ENCODE results near the gene ABCE1. TPM values are rescaled to one million over a fixed set of nuclear protein-coding genes. Genes with fewer than 3 reads are reported as not detected.

Gene ABCE1
- polyA plus RNA-seq, 1 donor (not counting 4 experiments of a cell fraction or from before 2014, with no cell fraction given), result 110 TPM

DNA sequence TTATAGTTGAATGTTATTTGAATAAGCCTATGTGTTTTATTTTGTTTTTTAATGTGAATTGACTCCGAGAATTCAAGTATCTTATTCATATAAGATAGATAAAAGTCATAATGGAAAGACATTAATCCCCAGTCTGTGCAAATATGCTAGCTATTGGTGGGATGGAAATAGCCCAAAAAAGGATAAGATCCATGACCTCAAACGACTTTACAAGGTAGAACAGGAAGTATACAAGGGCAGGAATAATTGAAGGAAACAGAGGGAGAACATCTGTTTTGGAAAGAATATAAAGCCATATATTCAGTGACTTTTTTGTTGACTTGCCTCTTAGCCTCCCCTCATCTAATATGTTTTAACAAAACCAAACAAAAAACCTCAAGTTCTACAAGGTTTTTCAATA, 9.0 kb downstream of the ABCE1 start:
- Histone ChIP-seq H3K4me2 (ENCODE audit: control insufficient read depth, extremely low read depth, insufficient read depth, low read depth, low read length) (no peak overlapping the region), H2AFZ (ENCODE audit: control insufficient read depth, low read length) (no peak overlapping the region), H3K9me3 (ENCODE audit: control insufficient read depth, low read depth, low read length) (no peaks in the 10 kb centered on the region), H3K27me3 (ENCODE audit: control insufficient read depth, extremely low read depth, insufficient read depth, low read length) (no peaks in the 10 kb centered on the region), H3K4me1 (ENCODE audit: control insufficient read depth, extremely low read depth, insufficient read depth, low read length) (no peaks in the 10 kb centered on the region), H3K36me3 (ENCODE audit: control insufficient read depth in 2 of 2, extremely low read depth in 1 of 2, insufficient read depth in 2 of 2, low read length in 2 of 2) (peaks cover 14 to 16% of the 10 kb centered on the region in 2 experiments), H3K9me1 (ENCODE audit: control insufficient read depth, extremely low read depth, insufficient read depth, low read length) (peaks cover 5% of the 10 kb centered on the region), H3K79me2 (ENCODE audit: control insufficient read depth, insufficient read depth, low read length) (peaks cover 32% of the 10 kb centered on the region), H3K27ac (ENCODE audit: control insufficient read depth, insufficient read depth, low read length) (no peak overlapping the region), H4K20me1 (ENCODE audit: control insufficient read depth, extremely low read depth, insufficient read depth, low read length) (peaks cover 4% of the 10 kb centered on the region), H3K9ac (ENCODE audit: control insufficient read depth, extremely low read depth, insufficient read depth, low read length) (no peak overlapping the region), H3K4me3 (ENCODE audit: control insufficient read depth in 2 of 3, extremely low read depth in 1 of 3, insufficient read depth in 2 of 3, low read depth in 1 of 3, low read length in 3 of 3) (no peak overlapping the region)
- FAIRE-seq (no peak), DNase-seq (ENCODE audit: low read depth, low spot score) (no peak)
- dilution Hi-C loops (cut with MboI; ENCODE audit: extremely low pct_ligation_motif_present, low sequenced_read_pairs), result no loop called here
- no peak for TF ChIP-seq CTCF (optimal IDR thresholded peaks at IDR 0.05 in 1 of 3, IDR thresholded peaks at IDR 0.05 in 1 of 3, conservative IDR thresholded peaks at IDR 0.05 in 1 of 3; ENCODE audit: extremely low read depth in 1 of 3, insufficient read depth in 2 of 3, low read length in 3 of 3)
- TF ChIP-seq EZH2 (IDR thresholded peaks at IDR 0.05; ENCODE audit: low read length), result no peak

DNA sequence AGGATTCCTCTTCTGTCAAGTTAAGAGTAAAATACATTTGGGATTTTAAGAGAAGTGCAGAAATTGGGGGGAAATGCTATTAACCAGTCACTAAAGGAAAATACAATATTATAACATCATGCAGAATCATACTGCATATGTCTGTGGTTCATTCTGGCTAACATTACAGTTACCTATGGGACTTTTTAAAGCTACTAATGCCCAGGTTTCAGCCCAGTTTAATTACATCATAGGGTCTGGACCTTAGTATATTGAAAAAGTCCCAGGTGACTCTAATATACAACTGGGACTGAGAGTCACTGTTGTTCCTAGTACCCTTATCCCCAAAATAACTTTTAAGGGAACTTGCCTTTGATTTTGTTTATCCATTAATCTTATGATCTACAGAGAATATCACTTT, 10.0 kb downstream of the ABCE1 start:
- no peaks in the 10 kb centered on the region for H3K9me3 ChIP-seq (ENCODE audit: control insufficient read depth, low read depth, low read length)
- TF ChIP-seq CTCF (optimal IDR thresholded peaks at IDR 0.05 in 1 of 3, IDR thresholded peaks at IDR 0.05 in 1 of 3, conservative IDR thresholded peaks at IDR 0.05 in 1 of 3; ENCODE audit: extremely low read depth in 1 of 3, insufficient read depth in 2 of 3, low read length in 3 of 3) (no peak), EZH2 (IDR thresholded peaks at IDR 0.05; ENCODE audit: low read length) (no peak)
- FAIRE-seq, result no peak
- H3K79me2 ChIP-seq (ENCODE audit: control insufficient read depth, insufficient read depth, low read length), result peaks cover 22% of the 10 kb centered on the region
- H3K27ac ChIP-seq (ENCODE audit: control insufficient read depth, insufficient read depth, low read length), result no peak overlapping the region
- no peak for DNase-seq (ENCODE audit: low read depth, low spot score)
- dilution Hi-C loops (cut with MboI; ENCODE audit: extremely low pct_ligation_motif_present, low sequenced_read_pairs), result no loop called here
- no peak overlapping the region for H3K9ac ChIP-seq (ENCODE audit: control insufficient read depth, extremely low read depth, insufficient read depth, low read length)
- no peak overlapping the region for H3K4me2 ChIP-seq (ENCODE audit: control insufficient read depth, extremely low read depth, insufficient read depth, low read depth, low read length)
- no peak overlapping the region for H2AFZ ChIP-seq (ENCODE audit: control insufficient read depth, low read length)
- no peak overlapping the region for H3K4me3 ChIP-seq (ENCODE audit: control insufficient read depth in 2 of 3, extremely low read depth in 1 of 3, insufficient read depth in 2 of 3, low read depth in 1 of 3, low read length in 3 of 3)
- H3K9me1 ChIP-seq (ENCODE audit: control insufficient read depth, extremely low read depth, insufficient read depth, low read length), result no peaks in the 10 kb centered on the region
- no peaks in the 10 kb centered on the region for H3K27me3 ChIP-seq (ENCODE audit: control insufficient read depth, extremely low read depth, insufficient read depth, low read length)
- no peaks in the 10 kb centered on the region for H3K4me1 ChIP-seq (ENCODE audit: control insufficient read depth, extremely low read depth, insufficient read depth, low read length)
- H3K36me3 ChIP-seq (ENCODE audit: control insufficient read depth in 2 of 2, extremely low read depth in 1 of 2, insufficient read depth in 2 of 2, low read length in 2 of 2), result peaks cover 18 to 21% of the 10 kb centered on the region in 2 experiments
- no peaks in the 10 kb centered on the region for H4K20me1 ChIP-seq (ENCODE audit: control insufficient read depth, extremely low read depth, insufficient read depth, low read length)
